Measurements from ENCODE around the gene FBN1. TPM values are rescaled to one million over a fixed set of nuclear protein-coding genes. Genes with fewer than 3 reads are reported as not detected.

The FBN1 gene
- total and polyA plus RNA-seq, 10 of the 15 experiments (the other 5 are each of a cell fraction or from before 2014, with no cell fraction given), result 2.2 to 15.3 (median 7.0) TPM

GRCh38 chr15:48603922-48604321 lies 41.6 kb downstream of the FBN1 start:
- ChIA-PET CTCF (interaction anchor here (0.8 to 1.0 kb wide), 2 partner anchors 8 to 312 kb away, joined by 3 to 4 read pairs; no protein-coding TSS in a partner anchor), SMC1A (ENCODE audit: uncharacterized antibody, unreplicated experiment) (no interaction called here), RAD21 (ENCODE audit: unreplicated experiment) (interaction anchor here (1.9 kb wide), 1 partner anchor 24 kb away, joined by 4 read pairs; no protein-coding TSS in a partner anchor), POLR2A (no interaction called here)
- in situ Hi-C loops (cut with MboI), result no loop called here
- Histone ChIP-seq H3K9ac (ENCODE audit: control insufficient read depth, insufficient read depth, low read length) (no peak overlapping the region), H3K79me2 (ENCODE audit: control insufficient read depth, insufficient read depth, low read length) (no peaks in the 10 kb centered on the region), H3K4me3 (no peak overlapping the region), H3K27me3 (replicated peaks in 1 of 2; ENCODE audit: control insufficient read depth in 2 of 2, insufficient read depth in 2 of 2, low read length in 1 of 2) (no peaks in the 10 kb centered on the region), H2AFZ (ENCODE audit: control insufficient read depth, low read depth, low read length) (no peak overlapping the region), H3K9me3 (replicated peaks; ENCODE audit: control insufficient read depth, insufficient read depth, low read length) (no peaks in the 10 kb centered on the region), H3K36me3 (ENCODE audit: control insufficient read depth in 2 of 2, insufficient read depth in 2 of 2, low read length in 1 of 2) (no peaks in the 10 kb centered on the region), H3K27ac (ENCODE audit: control insufficient read depth, insufficient read depth) (no peak overlapping the region), H3K4me1 (ENCODE audit: control insufficient read depth, insufficient read depth, low read length) (no peaks in the 10 kb centered on the region), H3K4me2 (ENCODE audit: control insufficient read depth, insufficient read depth) (no peak overlapping the region), H4K20me1 (ENCODE audit: control insufficient read depth, insufficient read depth) (no peaks in the 10 kb centered on the region)
- DNase-seq (ENCODE audit: low read depth, low spot score) (no peak), FAIRE-seq (no peak), ATAC-seq (no peak)
- intact Hi-C loops (cut with micrococcal nuclease; ENCODE audit: unreplicated experiment), result no loop called here
- BruUV-seq (replicated peaks), result no TSS peak
- WGBS (ENCODE audit: insufficient coverage, insufficient replicate concordance, low lambda C conversion rate, missing lambda C conversion rate), result 62% methylated on average over 3 of the region's 3 CpGs
- no peak for TF ChIP-seq ZNF217 (IDR thresholded peaks at IDR 0.05)
- no peak for TF ChIP-seq EP300 (IDR thresholded peaks at IDR 0.05; ENCODE audit: borderline replicate concordance in 1 of 2, control insufficient read depth in 1 of 2, low read depth in 2 of 2, low read length in 2 of 2)
- TF ChIP-seq TCF7 (IDR thresholded peaks at IDR 0.05; ENCODE audit: borderline replicate concordance), result no peak
- TF ChIP-seq JUNB (IDR thresholded peaks at IDR 0.05), result no peak
- TF ChIP-seq HDAC2 (IDR thresholded peaks at IDR 0.05), result no peak
- TF ChIP-seq ZSCAN29 (IDR thresholded peaks at IDR 0.05), result no peak
- no peak for TF ChIP-seq CHD4 (IDR thresholded peaks at IDR 0.05)
- TF ChIP-seq PAX8 (IDR thresholded peaks at IDR 0.05), result no peak
- TF ChIP-seq RCOR1 (conservative IDR thresholded peaks at IDR 0.05; ENCODE audit: low read depth, low read length), result no peak
- no peak for TF ChIP-seq PBX3 (IDR thresholded peaks at IDR 0.05; ENCODE audit: insufficient replicate concordance, low read depth, low read length)
- no peak for TF ChIP-seq NFXL1 (IDR thresholded peaks at IDR 0.05; ENCODE audit: borderline replicate concordance)
- TF ChIP-seq NBN (IDR thresholded peaks at IDR 0.05), result no peak
- TF ChIP-seq MTA2 (IDR thresholded peaks at IDR 0.05; ENCODE audit: low read depth), result no peak
- no peak for TF ChIP-seq ZNF274 (IDR thresholded peaks at IDR 0.05; ENCODE audit: insufficient read depth, insufficient read length)
- no peak for TF ChIP-seq ASH2L (IDR thresholded peaks at IDR 0.05; ENCODE audit: borderline replicate concordance, low read depth)
- TF ChIP-seq ZBTB40 (IDR thresholded peaks at IDR 0.05; ENCODE audit: borderline replicate concordance), result no peak
- no peak for TF ChIP-seq SREBF1 (IDR thresholded peaks at IDR 0.05; ENCODE audit: low read length)
- TF ChIP-seq ZNF592 (IDR thresholded peaks at IDR 0.05), result no peak
